Left ventricle myocardium inferior (tissue), 1 donor: ENCODE measurements around the gene EREG. TPM values are rescaled to one million over a fixed set of nuclear protein-coding genes. Genes with fewer than 3 reads are reported as not detected.

Experiments
- DNase-seq: peaks from one replicate; pipeline ENCODE4 v3.0.0-alpha.2; 2020
- H3K27ac ChIP-seq: fragments of 200-600 bp; replicated peaks from 2 replicates; pipeline ENCODE4 v1.8.0; 2021
- H3K27me3 ChIP-seq: fragments of 200-600 bp; 2 replicates; pipeline ENCODE4 v1.8.0; 2021; ENCODE audit warnings: low read depth
- H3K36me3 ChIP-seq: fragments of 200-600 bp; 2 replicates; pipeline ENCODE4 v1.8.0; 2021
- H3K4me1 ChIP-seq: fragments of 200-600 bp; 2 replicates; pipeline ENCODE4 v1.8.0; 2021
- H3K4me3 ChIP-seq: fragments of 200-600 bp; 2 replicates; pipeline ENCODE4 v1.8.0; 2021; ENCODE audit warnings: mild to moderate bottlenecking, moderate library complexity
- H3K9me3 ChIP-seq: fragments of 200-600 bp; replicated peaks from 2 replicates; pipeline ENCODE4 v1.8.0; 2021
- CTCF ChIP-seq: fragments of 200-600 bp; IDR thresholded peaks from 2 replicates; pipeline ENCODE4 v1.8.0; 2021; ENCODE audit warnings: antibody characterized with exemption, mild to moderate bottlenecking, borderline replicate concordance
- intact Hi-C: fragments of 100-400 bp; cut with micrococcal nuclease; formaldehyde crosslinking; loops from one replicate; pipeline ENCODE4 v1.11.0; 2022
- total RNA-seq: library from RNA; stranded (reverse); fragmentation: NEBNext Ultra II Directional; extraction: Animal tissue kit (Norgen Biotek cat#: 25700); gene quantifications from one replicate; pipeline ENCODE4 v1.2.1, GENCODE V29; 2021
- donor health status: DM: no; HTN: yes; CAD: no; lungs with severe emphysema.

The EREG gene
- total RNA-seq, 1 donor from 2014 or later: not detected

DNA sequence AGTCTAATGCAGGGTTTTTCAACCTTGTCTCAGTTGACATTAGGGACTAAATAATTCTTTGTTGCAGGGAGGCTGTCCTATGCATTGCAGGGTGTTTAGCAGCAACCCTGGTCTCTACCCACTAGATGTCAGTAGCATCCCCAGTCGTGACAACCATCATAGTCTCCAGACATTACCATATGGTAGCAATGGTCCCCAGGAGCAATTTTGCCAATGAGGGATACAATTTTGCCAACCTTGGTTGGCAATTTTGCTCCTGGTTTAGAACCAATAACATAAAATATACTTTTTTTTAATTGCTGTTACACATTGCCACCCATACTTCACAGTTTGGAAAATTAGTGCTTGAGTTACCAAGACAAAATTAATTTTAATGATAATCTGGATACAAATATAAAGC is 6.0 kb downstream of the EREG start:
- H3K4me3 ChIP-seq: no peak overlapping the region
- H3K27ac ChIP-seq: no peak overlapping the region
- peaks cover under 1% of the 10 kb centered on the region for H3K4me1 ChIP-seq
- no peaks in the 10 kb centered on the region for H3K36me3 ChIP-seq
- no peaks in the 10 kb centered on the region for H3K9me3 ChIP-seq
- TF ChIP-seq CTCF: peak; percentile 68
- DNase-seq: no peak
- intact Hi-C loops: loop anchor here (5.0 kb wide), 1 partner anchor 306 kb away; no protein-coding TSS in a partner anchor
- H3K27me3 ChIP-seq: peaks cover 39% of the 10 kb centered on the region

DNA sequence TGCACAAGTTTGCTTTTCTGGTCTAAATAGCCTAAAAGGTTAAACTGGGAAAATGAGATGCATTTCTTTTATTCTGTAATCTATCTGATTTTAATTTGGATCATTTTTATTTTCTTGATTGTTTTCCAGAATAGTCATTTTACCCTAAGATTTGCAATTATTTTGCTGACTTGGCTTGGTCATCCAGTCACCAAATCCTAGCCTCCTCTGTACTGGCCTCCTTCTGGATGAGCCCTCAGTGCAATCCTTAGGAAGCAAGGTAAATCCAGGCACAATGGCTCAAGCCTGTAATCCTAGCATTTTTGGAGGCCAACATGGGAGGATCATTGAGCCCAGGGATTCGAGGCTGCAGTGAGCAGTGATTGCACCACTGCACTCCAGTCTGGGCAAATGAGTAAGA is 9.2 kb downstream of the EREG start:
- H3K4me1 ChIP-seq: no peaks in the 10 kb centered on the region
- no peak for TF ChIP-seq CTCF
- intact Hi-C loops: loop anchor here (5.0 kb wide), 1 partner anchor 303 kb away; no protein-coding TSS in a partner anchor
- peaks cover 10% of the 10 kb centered on the region for H3K27me3 ChIP-seq
- H3K9me3 ChIP-seq: no peaks in the 10 kb centered on the region
- H3K4me3 ChIP-seq: no peak overlapping the region
- no peak for DNase-seq
- H3K27ac ChIP-seq: no peak overlapping the region
- H3K36me3 ChIP-seq: no peaks in the 10 kb centered on the region

DNA sequence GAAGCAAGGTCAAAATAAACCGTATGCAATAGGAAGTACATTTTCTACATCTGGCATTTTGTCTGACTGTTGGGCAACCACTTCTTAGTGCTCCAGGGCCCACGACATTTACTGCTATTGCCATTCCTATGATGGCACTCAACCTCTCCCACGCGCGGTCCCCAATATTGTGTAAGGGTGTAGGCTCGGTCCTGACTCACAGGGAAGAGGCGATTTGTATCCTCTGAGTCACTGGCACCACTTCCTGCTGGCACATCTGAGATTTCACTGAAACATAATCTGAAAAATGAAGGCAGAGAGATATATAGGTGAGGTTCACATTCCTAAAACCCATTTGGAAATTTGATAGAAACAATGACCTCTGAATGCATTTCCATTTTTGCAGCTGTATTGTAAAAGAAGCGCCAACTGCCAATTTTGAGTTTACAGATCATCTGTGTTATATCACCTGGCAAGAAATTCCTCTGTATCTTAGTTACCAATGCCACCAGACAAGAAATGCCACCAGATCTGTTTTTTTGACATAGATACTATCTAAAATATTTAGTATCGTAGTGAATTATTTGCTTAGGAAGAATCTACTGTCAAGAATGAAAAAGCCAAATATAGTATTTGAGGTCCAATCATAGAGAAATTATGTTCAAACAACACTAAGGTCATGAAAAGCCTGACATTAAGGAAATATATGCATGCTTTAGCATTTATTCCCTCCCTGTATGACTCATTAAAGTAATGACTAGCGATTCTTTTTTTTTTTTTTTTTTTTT is 9.8 kb downstream of the EREG start:
- intact Hi-C loops: loop anchor here (5.0 kb wide), 2 partner anchors 158 to 303 kb away; no protein-coding TSS in a partner anchor
- Histone ChIP-seq H3K27me3 (peaks cover 3% of the 10 kb centered on the region), H3K4me3 (no peak overlapping the region), H3K9me3 (no peaks in the 10 kb centered on the region), H3K4me1 (no peaks in the 10 kb centered on the region), H3K27ac (no peak overlapping the region), H3K36me3 (no peaks in the 10 kb centered on the region)
- no peak for TF ChIP-seq CTCF
- no peak for DNase-seq

DNA sequence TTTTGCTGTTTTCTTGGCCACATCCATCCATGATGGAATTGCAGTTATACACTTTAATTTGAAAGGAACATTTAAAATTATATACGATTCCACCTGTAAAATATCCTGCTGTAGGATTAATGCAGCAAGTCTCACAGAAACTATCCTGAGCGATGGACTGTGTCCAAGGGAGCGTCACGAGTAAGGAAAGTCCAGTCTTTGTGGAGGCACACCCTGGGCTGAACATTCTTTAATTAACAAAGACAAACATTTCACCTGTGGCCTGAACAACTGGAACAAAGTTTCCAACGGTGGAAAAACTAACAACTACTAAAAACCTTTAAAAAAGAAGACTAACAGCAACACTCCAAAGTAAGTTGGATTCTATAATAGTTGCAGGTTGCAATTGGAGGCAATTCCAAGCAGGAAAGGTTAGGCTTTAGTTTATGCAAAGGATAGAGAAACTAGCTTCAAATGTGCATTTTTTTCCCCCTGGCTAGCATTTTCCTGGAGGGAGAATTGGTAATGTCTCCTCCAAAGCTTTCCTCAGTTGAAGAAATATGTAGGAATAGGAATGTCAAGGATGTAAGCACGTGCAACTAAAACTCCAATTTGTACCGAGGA is 11.0 kb downstream of the EREG start:
- no peak for DNase-seq
- intact Hi-C loops: loop anchor here (5.0 kb wide), 1 partner anchor 156 kb away; no protein-coding TSS in a partner anchor
- H3K27me3 ChIP-seq: no peaks in the 10 kb centered on the region
- no peaks in the 10 kb centered on the region for H3K9me3 ChIP-seq
- no peak overlapping the region for H3K4me3 ChIP-seq
- no peak for TF ChIP-seq CTCF
- no peaks in the 10 kb centered on the region for H3K36me3 ChIP-seq
- H3K4me1 ChIP-seq: no peaks in the 10 kb centered on the region
- no peak overlapping the region for H3K27ac ChIP-seq

DNA sequence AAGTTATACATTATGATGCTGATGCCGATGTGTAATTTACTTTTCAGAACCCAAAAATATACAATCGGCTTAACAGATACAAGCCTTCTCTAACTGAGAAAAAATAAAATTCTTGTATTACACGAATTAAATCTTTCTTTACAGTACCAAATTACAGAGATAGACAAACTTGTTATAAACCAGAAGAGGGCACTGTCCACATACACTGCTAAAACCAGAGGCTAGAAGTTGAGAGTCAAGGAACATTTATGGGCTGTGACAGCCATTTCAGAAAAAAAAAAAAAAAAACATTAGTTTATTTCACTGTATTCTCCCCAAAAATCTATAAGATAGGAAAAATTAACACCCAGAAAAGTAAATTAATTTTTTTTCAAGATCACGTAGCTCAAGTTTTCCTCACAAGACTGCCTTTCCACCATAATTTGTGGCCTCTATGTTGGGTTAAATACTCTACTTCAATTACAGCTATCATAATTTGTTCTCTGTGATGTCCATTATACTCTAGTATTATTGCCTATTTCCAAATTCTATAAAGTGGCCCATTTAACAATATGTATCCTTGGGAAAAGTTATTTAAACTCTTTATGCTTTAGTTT is 12.0 kb downstream of the EREG start:
- DNase-seq: no peak
- no peaks in the 10 kb centered on the region for H3K36me3 ChIP-seq
- no peak overlapping the region for H3K4me3 ChIP-seq
- intact Hi-C loops: loop anchor here (5.0 kb wide), 1 partner anchor 155 kb away; no protein-coding TSS in a partner anchor
- TF ChIP-seq CTCF: peak; percentile 70
- no peak overlapping the region for H3K27ac ChIP-seq
- H3K27me3 ChIP-seq: no peaks in the 10 kb centered on the region
- no peaks in the 10 kb centered on the region for H3K4me1 ChIP-seq
- no peaks in the 10 kb centered on the region for H3K9me3 ChIP-seq
